Nephron (organoid): ENCODE results near the gene WNT7A.

Experiments
- H3K27ac Mint-ChIP-seq, 3 experiments: 2 replicates each; pipeline ENCODE4 v1.8.0; 2020; ENCODE audit warnings: mixed read lengths in 3 of 3, mild to moderate bottlenecking in 2 of 3, moderate library complexity in 1 of 3
- H3K27me3 Mint-ChIP-seq: 2 replicates; pipeline ENCODE4 v1.8.0; 2021; ENCODE audit warnings: low read depth, mild to moderate bottlenecking, moderate library complexity, mixed read lengths
- H3K36me3 Mint-ChIP-seq: 2 replicates; pipeline ENCODE4 v1.8.0; 2020; ENCODE audit warnings: low read depth, mixed read lengths
- H3K4me1 Mint-ChIP-seq: 2 replicates; pipeline ENCODE4 v1.8.0; 2020; ENCODE audit warnings: mixed read lengths
- H3K4me3 Mint-ChIP-seq, 3 experiments: 2 replicates each; pipeline ENCODE4 v1.8.0; 2020; ENCODE audit warnings: mild to moderate bottlenecking in 3 of 3, mixed read lengths in 3 of 3, moderate library complexity in 2 of 3
- H3K9me3 Mint-ChIP-seq: 2 replicates; pipeline ENCODE4 v1.8.0; 2020; ENCODE audit warnings: mixed read lengths
- TF ChIP-seq, protein P1 (sequence below), 3 experiments: fragments of 200-600 bp; sonication (generic); IDR thresholded peaks; one replicate each; pipeline ENCODE4 v1.5.0; 2021; ENCODE audit warnings: antibody characterized with exemption in 3 of 3; ENCODE audit not compliant: unreplicated experiment in 3 of 3

The WNT7A gene

DNA sequence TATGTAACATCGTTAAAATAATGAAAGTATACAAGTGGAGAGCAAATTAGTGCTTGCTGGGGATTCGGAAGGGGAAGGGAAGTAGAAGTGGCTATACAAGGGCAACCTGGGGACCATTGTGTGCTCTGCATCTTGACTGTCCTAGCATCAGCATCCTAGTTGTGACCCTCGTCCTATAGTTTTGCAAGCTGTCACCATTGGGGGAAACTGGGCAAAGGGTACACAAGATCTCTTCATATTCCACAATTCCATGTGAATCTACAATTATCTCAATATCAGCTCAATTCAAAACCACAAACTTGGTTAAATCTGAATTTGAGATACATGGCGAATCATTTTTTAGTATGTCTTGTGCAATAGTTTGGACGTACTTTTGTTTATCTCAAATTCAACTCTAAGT, 30.9 kb downstream of the WNT7A start:
- TF ChIP-seq, protein P1, sequence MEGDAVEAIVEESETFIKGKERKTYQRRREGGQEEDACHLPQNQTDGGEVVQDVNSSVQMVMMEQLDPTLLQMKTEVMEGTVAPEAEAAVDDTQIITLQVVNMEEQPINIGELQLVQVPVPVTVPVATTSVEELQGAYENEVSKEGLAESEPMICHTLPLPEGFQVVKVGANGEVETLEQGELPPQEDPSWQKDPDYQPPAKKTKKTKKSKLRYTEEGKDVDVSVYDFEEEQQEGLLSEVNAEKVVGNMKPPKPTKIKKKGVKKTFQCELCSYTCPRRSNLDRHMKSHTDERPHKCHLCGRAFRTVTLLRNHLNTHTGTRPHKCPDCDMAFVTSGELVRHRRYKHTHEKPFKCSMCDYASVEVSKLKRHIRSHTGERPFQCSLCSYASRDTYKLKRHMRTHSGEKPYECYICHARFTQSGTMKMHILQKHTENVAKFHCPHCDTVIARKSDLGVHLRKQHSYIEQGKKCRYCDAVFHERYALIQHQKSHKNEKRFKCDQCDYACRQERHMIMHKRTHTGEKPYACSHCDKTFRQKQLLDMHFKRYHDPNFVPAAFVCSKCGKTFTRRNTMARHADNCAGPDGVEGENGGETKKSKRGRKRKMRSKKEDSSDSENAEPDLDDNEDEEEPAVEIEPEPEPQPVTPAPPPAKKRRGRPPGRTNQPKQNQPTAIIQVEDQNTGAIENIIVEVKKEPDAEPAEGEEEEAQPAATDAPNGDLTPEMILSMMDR (IDR thresholded peaks at IDR 0.05; ENCODE audit: unreplicated experiment in 3 of 3) = no peak
- peaks cover 30% of the 10 kb centered on the region for H3K27me3 Mint-ChIP-seq
- no peaks in the 10 kb centered on the region for H3K36me3 Mint-ChIP-seq
- no peak overlapping the region for H3K4me3 Mint-ChIP-seq
- H3K27ac Mint-ChIP-seq = no peak overlapping the region
- no peaks in the 10 kb centered on the region for H3K4me1 Mint-ChIP-seq
- H3K9me3 Mint-ChIP-seq = no peaks in the 10 kb centered on the region

DNA sequence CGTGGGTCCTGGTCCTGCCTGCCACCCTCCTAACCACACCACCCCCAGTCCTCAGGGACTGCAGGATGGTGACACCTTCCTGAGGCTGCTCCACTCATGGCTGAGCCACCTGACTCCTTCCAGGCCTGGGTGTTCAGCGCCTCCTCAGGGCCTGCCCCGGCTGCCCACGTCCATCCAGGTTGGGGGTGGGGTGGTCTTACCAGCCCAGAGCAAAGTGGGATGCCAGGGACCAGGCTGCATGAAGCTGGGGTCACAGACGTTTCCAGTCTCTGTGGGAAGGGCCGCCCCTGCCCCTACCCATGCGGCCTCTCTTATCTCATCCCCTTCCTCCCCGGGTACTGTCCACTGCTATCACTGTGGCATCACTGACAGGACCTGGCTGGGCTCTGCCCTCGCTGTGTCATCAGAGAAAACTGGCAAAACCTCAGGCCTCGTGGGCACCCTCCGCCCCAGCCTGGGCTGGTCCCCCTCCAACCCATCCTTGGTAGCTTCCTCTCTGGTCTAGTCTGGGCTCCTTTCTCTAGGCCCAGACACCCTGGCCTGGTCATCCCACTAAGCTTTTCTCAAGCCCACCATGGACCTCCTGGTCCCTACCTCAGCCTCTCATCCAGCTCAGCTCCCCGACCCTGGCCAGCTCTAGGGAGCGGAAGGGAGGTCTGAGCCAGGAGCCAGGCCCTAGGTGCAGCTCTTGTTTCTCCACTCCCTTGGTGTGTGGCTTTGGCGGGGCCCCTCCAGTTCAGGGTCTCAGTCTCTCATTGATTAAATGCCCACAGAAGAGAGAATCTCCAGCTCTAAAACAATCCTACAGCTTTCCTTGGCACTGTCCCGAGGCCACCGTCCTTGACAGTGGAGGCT, 32.9 kb downstream of the WNT7A start:
- Mint-ChIP-seq H3K4me3 (no peak overlapping the region), H3K27ac (no peak overlapping the region), H3K27me3 (peaks cover 28% of the 10 kb centered on the region), H3K4me1 (no peaks in the 10 kb centered on the region), H3K36me3 (no peaks in the 10 kb centered on the region), H3K9me3 (no peaks in the 10 kb centered on the region)
- TF ChIP-seq, protein P1 (IDR thresholded peaks at IDR 0.05; ENCODE audit: unreplicated experiment in 3 of 3) = no peak

GRCh38 chr3:13846238-13846637, 33.6 kb downstream of the WNT7A start:
- H3K36me3 Mint-ChIP-seq = no peaks in the 10 kb centered on the region
- H3K9me3 Mint-ChIP-seq = no peaks in the 10 kb centered on the region
- no peak overlapping the region for H3K27ac Mint-ChIP-seq
- peaks cover 27% of the 10 kb centered on the region for H3K27me3 Mint-ChIP-seq
- TF ChIP-seq, protein P1 (IDR thresholded peaks at IDR 0.05; ENCODE audit: unreplicated experiment in 3 of 3) = no peak
- H3K4me1 Mint-ChIP-seq = no peaks in the 10 kb centered on the region
- no peak overlapping the region for H3K4me3 Mint-ChIP-seq

DNA sequence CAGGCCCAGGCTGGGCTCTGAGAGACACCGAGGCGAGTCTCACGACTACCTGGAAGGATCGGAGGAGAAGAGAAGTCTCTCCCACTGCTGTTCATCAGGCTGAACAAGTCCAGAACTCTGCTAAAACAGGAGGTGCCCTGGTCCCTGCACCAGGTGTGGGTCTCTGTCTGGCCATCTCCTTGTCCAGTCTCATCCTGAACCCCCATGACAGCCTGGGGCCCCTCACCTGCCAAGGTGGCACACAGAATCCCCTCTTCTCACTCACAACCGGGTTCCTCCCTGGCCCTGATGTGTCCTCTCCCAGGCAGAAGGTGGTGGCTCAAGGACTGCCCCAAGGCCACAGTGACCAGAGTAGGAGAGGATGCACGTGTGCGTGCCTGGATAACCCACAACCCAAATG, 34.1 kb downstream of the WNT7A start:
- peaks cover 22% of the 10 kb centered on the region for H3K27me3 Mint-ChIP-seq
- H3K27ac Mint-ChIP-seq = no peak overlapping the region
- TF ChIP-seq, protein P1 (IDR thresholded peaks at IDR 0.05; ENCODE audit: unreplicated experiment in 3 of 3) = no peak
- H3K36me3 Mint-ChIP-seq = no peaks in the 10 kb centered on the region
- no peaks in the 10 kb centered on the region for H3K4me1 Mint-ChIP-seq
- no peaks in the 10 kb centered on the region for H3K9me3 Mint-ChIP-seq
- H3K4me3 Mint-ChIP-seq = no peak overlapping the region

DNA sequence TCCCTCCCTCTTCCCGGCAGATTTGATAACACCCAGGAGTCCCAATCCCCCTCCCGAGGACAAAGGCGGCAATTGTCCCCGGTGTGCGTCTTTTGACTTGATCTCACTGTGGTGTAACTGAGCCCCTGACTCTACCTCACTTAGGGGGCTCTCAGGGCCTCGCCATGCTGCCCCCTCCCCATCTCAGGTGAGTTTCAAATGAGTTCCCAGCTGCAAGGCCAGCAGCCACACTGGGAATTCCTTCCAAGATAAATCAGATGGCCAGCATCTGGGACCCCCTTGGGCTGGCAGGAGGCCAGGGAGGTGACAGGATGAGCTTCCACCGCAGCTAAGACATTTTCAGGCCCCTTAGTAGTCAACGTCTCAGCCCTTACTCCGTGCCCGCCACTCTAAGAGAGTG, 35.0 kb downstream of the WNT7A start:
- H3K27me3 Mint-ChIP-seq = peaks cover 22% of the 10 kb centered on the region
- TF ChIP-seq, protein P1 (IDR thresholded peaks at IDR 0.05; ENCODE audit: unreplicated experiment in 3 of 3) = no peak
- no peaks in the 10 kb centered on the region for H3K36me3 Mint-ChIP-seq
- no peaks in the 10 kb centered on the region for H3K4me1 Mint-ChIP-seq
- no peaks in the 10 kb centered on the region for H3K9me3 Mint-ChIP-seq
- no peak overlapping the region for H3K27ac Mint-ChIP-seq
- no peak overlapping the region for H3K4me3 Mint-ChIP-seq

DNA sequence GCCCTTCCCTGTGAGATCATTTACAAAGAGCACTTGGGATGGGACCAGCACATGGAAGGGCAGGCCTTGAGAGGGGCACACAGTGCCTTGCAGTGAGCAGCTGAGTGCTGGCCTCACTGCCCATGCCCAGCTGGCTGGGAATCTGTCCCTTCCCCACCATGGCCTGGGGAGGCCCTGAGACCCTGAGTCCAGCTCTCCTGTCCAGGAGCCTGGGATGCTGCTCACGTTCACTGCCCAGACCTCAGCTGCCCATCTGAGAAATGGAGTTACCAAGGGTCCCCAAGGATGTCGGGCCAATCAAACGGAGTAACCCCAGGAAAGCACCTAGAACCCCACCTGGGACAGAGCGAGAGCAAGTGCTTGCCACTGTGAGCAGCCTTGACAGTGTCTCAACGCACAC, 35.6 kb downstream of the WNT7A start:
- no peaks in the 10 kb centered on the region for H3K4me1 Mint-ChIP-seq
- H3K27ac Mint-ChIP-seq = no peak overlapping the region
- H3K4me3 Mint-ChIP-seq = no peak overlapping the region
- H3K27me3 Mint-ChIP-seq = peaks cover 18% of the 10 kb centered on the region
- H3K9me3 Mint-ChIP-seq = no peaks in the 10 kb centered on the region
- TF ChIP-seq, protein P1 (IDR thresholded peaks at IDR 0.05; ENCODE audit: unreplicated experiment in 3 of 3) = no peak
- no peaks in the 10 kb centered on the region for H3K36me3 Mint-ChIP-seq
